ENCODE results near the gene BCL2L13. TPM values are rescaled to one million over a fixed set of nuclear protein-coding genes. Genes with fewer than 3 reads are reported as not detected.

Gene BCL2L13
- polyA plus RNA-seq, 1 experiment = 74.3 TPM

GRCh38 chr22:17628406-17629172 is 10.0 kb upstream of the BCL2L13 start, which contains the start of gene ATP6V1E1:
Gene ATP6V1E1 (minus strand): TSS chr22:17628749. CDS start chr22:17628635, 114 bp downstream.
- peak; percentile 87 for DNase-seq (ENCODE audit: low read depth)
- ChIA-PET CTCF (interaction anchor here (0.9 kb wide), 1 partner anchor 73 kb away, joined by 4 read pairs; no protein-coding TSS in a partner anchor), POLR2A (no interaction called here)
- Histone ChIP-seq H3K36me3 (ENCODE audit: control insufficient read depth, insufficient read depth, low read length) (no peaks in the 10 kb centered on the region), H3K27me3 (ENCODE audit: control insufficient read depth, insufficient read depth, low read length) (no peaks in the 10 kb centered on the region), H3K4me3 (ENCODE audit: low read depth, low read length) (peak within 1 kb of the TSS; percentile 91)
- TF ChIP-seq, protein P1, sequence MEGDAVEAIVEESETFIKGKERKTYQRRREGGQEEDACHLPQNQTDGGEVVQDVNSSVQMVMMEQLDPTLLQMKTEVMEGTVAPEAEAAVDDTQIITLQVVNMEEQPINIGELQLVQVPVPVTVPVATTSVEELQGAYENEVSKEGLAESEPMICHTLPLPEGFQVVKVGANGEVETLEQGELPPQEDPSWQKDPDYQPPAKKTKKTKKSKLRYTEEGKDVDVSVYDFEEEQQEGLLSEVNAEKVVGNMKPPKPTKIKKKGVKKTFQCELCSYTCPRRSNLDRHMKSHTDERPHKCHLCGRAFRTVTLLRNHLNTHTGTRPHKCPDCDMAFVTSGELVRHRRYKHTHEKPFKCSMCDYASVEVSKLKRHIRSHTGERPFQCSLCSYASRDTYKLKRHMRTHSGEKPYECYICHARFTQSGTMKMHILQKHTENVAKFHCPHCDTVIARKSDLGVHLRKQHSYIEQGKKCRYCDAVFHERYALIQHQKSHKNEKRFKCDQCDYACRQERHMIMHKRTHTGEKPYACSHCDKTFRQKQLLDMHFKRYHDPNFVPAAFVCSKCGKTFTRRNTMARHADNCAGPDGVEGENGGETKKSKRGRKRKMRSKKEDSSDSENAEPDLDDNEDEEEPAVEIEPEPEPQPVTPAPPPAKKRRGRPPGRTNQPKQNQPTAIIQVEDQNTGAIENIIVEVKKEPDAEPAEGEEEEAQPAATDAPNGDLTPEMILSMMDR (IDR thresholded peaks at IDR 0.05; ENCODE audit: insufficient read depth, low read depth, low read length) = no peak

GRCh38 chr22:17629173-17629489 is 9.4 kb upstream of the BCL2L13 start:
- no peaks in the 10 kb centered on the region for H3K36me3 ChIP-seq (ENCODE audit: control insufficient read depth, insufficient read depth, low read length)
- no peaks in the 10 kb centered on the region for H3K27me3 ChIP-seq (ENCODE audit: control insufficient read depth, insufficient read depth, low read length)
- TF ChIP-seq, protein P1 (IDR thresholded peaks at IDR 0.05; ENCODE audit: insufficient read depth, low read depth, low read length) = no peak
- ChIA-PET POLR2A (interaction anchor here (0.7 kb wide), 1 partner anchor 64 kb away, joined by 7 read pairs; no protein-coding TSS in a partner anchor), CTCF (no interaction called here)
- H3K4me3 ChIP-seq (ENCODE audit: low read depth, low read length) = peak overlapping the region; percentile 91
- DNase-seq (ENCODE audit: low read depth) = no peak

DNA sequence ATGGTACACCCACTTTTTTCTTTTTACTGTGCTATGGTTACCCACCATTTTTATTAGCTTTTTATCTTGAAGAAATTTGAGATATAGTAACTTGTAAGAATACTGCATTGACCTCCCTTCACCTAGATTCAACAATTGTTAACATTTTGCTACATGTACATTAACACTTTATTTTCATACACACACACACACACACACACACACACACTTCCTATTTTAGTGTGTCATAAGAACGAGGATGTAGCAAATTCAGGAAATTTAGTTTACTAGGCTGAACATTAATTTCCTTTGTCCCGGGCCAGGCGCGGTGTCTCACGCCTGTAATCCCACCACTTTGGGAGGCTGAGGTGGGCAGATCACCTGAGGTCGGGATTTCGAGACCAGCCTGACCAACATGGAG is 8.9 kb upstream of the BCL2L13 start:
- Histone ChIP-seq H3K4me3 (ENCODE audit: low read depth, low read length) (no peak overlapping the region), H3K27me3 (ENCODE audit: control insufficient read depth, insufficient read depth, low read length) (no peaks in the 10 kb centered on the region), H3K36me3 (ENCODE audit: control insufficient read depth, insufficient read depth, low read length) (no peaks in the 10 kb centered on the region)
- CTCF ChIA-PET = no interaction called here
- POLR2A ChIA-PET = interaction anchor here (0.7 kb wide), 1 partner anchor 63 kb away, joined by 7 read pairs; no protein-coding TSS in a partner anchor
- TF ChIP-seq, protein P1 (IDR thresholded peaks at IDR 0.05; ENCODE audit: insufficient read depth, low read depth, low read length) = no peak
- no peak for DNase-seq (ENCODE audit: low read depth)

- ChIA-PET CTCF (interaction anchor here (1.2 kb wide), 1 partner anchor 139 kb away, joined by 3 read pairs; no protein-coding TSS in a partner anchor), POLR2A (no interaction called here)
- no peak for DNase-seq (ENCODE audit: low read depth)
- Histone ChIP-seq H3K4me3 (ENCODE audit: low read depth, low read length) (no peak overlapping the region), H3K27me3 (ENCODE audit: control insufficient read depth, insufficient read depth, low read length) (no peaks in the 10 kb centered on the region), H3K36me3 (ENCODE audit: control insufficient read depth, insufficient read depth, low read length) (no peaks in the 10 kb centered on the region)
- TF ChIP-seq, protein P1 (IDR thresholded peaks at IDR 0.05; ENCODE audit: insufficient read depth, low read depth, low read length) = no peak
Observed at GRCh38 chr22:17631076-17631565, 7.4 kb upstream of the BCL2L13 start.

DNA sequence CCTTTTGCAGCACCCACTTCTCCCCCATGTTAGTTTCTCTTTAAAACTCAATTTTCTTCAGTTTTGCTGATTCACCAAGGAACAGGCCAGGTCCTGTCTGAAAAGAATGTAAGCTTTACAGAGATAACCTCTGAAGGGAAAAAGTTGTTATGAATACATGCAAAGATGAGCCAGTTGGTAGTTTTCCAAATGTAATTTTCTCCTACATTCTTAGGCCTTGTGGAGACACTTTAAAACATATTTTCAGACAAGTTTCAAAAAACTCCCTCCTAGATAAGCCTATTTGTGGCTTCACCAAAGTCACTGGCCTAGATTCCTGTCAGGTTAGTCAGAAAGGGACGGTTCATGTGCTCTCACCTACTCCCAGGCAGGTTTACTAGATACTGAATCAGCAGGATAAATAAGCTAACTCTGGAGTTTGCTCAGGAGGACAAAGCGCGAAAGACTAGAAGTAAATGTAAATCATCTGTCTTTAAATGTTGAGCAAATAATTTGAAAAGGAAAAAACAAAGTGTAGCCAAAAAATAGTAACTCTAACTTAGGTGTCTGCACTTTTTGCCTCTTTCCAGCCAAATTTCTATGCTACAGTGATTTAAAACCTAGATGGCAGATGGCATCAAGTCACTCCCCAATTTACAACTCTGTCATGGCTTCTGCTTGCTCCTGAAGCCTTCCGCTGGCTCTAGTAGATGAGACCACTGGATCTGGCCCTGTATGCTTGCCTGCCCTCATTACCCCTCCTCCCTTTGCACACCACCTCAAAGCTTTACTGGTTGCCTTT is 5.2 kb upstream of the BCL2L13 start:
- POLR2A ChIA-PET = interaction anchor here (0.6 kb wide), 1 partner anchor 554 kb away, joined by 3 read pairs; no protein-coding TSS in a partner anchor

More for the DNA sequence above, 5.2 kb upstream of the BCL2L13 start:
- CTCF ChIA-PET = interaction anchor here (1.1 to 1.5 kb wide), 2 partner anchors 462 to 524 kb away, joined by 3 read pairs; no protein-coding TSS in a partner anchor
- Histone ChIP-seq H3K27me3 (ENCODE audit: control insufficient read depth, insufficient read depth, low read length) (no peaks in the 10 kb centered on the region), H3K36me3 (ENCODE audit: control insufficient read depth, insufficient read depth, low read length) (no peaks in the 10 kb centered on the region), H3K4me3 (ENCODE audit: low read depth, low read length) (no peak overlapping the region)
- peak; percentile 57 for DNase-seq (ENCODE audit: low read depth)
- TF ChIP-seq, protein P1 (IDR thresholded peaks at IDR 0.05; ENCODE audit: insufficient read depth, low read depth, low read length) = no peak

Measured in BJ (cell line).